Astrocyte (in vitro differentiated cells and primary cell): ENCODE data around the gene FBN2. TPM values are rescaled to one million over a fixed set of nuclear protein-coding genes. Genes with fewer than 3 reads are reported as not detected.
"Not testable (repeated sequence)": the region's sequence is repeated elsewhere in the genome, so short reads cannot be mapped to it uniquely, and the experiment has no call there.

Source experiments
- DNase-seq: peaks from one replicate; pipeline ENCODE4 v3.0.0-alpha.2; 2010; ENCODE audit warnings: low read depth
- FAIRE-seq: peaks from 2 replicates; lab custom pipeline; 2011; peaks lifted over from hg19 to GRCh38; lab: Jason Lieb, UNC
- H2AFZ ChIP-seq: 2 replicates; pipeline ENCODE4 v1.6.0; 2012; ENCODE audit warnings: low read depth, low read length, inconsistent platforms
- H3K27ac ChIP-seq: 2 replicates; pipeline ENCODE4 v1.5.1; 2011; ENCODE audit warnings: low read depth, low read length, inconsistent platforms
- H3K27me3 ChIP-seq: 2 replicates; pipeline ENCODE4 v1.6.0; 2011; ENCODE audit warnings: low read length, inconsistent platforms; ENCODE audit not compliant: insufficient read depth
- H3K36me3 ChIP-seq: 2 replicates; pipeline ENCODE4 v1.5.1; 2011; ENCODE audit warnings: low read length, inconsistent platforms; ENCODE audit not compliant: insufficient read depth
- H3K4me1 ChIP-seq: 2 replicates; pipeline ENCODE4 v1.5.1; 2011; ENCODE audit warnings: low read length, inconsistent platforms; ENCODE audit not compliant: insufficient read depth
- H3K4me2 ChIP-seq: 2 replicates; pipeline ENCODE4 v1.6.0; 2012; ENCODE audit warnings: low read length, inconsistent platforms
- H3K4me3 ChIP-seq: 2 replicates; pipeline ENCODE4 v1.5.1; 2011; ENCODE audit warnings: low read depth, mild to moderate bottlenecking, low read length, inconsistent platforms; ENCODE audit not compliant: insufficient read depth
- H3K79me2 ChIP-seq: 2 replicates; pipeline ENCODE4 v1.6.0; 2012; ENCODE audit warnings: mild to moderate bottlenecking, low read length, inconsistent platforms; ENCODE audit not compliant: insufficient read depth
- H3K9ac ChIP-seq: 2 replicates; pipeline ENCODE4 v1.6.0; 2012; ENCODE audit warnings: mild to moderate bottlenecking, low read length, inconsistent platforms
- H3K9me3 ChIP-seq: 2 replicates; pipeline ENCODE4 v1.5.1; 2012; ENCODE audit warnings: low read depth, mild to moderate bottlenecking, low read length, inconsistent platforms; ENCODE audit not compliant: insufficient read depth
- H4K20me1 ChIP-seq: 2 replicates; pipeline ENCODE4 v1.6.0; 2012; ENCODE audit warnings: low read length, inconsistent platforms; ENCODE audit not compliant: insufficient read depth
- H3K27ac Mint-ChIP-seq: one replicate; pipeline ENCODE4 v1.8.0; 2021; ENCODE audit warnings: mild to moderate bottlenecking, mixed read lengths; ENCODE audit not compliant: unreplicated experiment
- H3K27me3 Mint-ChIP-seq: one replicate; pipeline ENCODE4 v1.8.0; 2021; ENCODE audit warnings: low read depth, mixed read lengths; ENCODE audit not compliant: unreplicated experiment
- H3K36me3 Mint-ChIP-seq: one replicate; pipeline ENCODE4 v1.8.0; 2021; ENCODE audit warnings: low read depth, mixed read lengths; ENCODE audit not compliant: unreplicated experiment
- H3K4me1 Mint-ChIP-seq: one replicate; pipeline ENCODE4 v1.8.0; 2021; ENCODE audit warnings: low read depth, mixed read lengths; ENCODE audit not compliant: unreplicated experiment
- H3K4me3 Mint-ChIP-seq: one replicate; pipeline ENCODE4 v1.8.0; 2021; ENCODE audit warnings: mild to moderate bottlenecking, moderate library complexity, mixed read lengths; ENCODE audit not compliant: unreplicated experiment
- H3K9me3 Mint-ChIP-seq: one replicate; pipeline ENCODE4 v1.8.0; 2021; ENCODE audit warnings: mild to moderate bottlenecking, mixed read lengths; ENCODE audit not compliant: unreplicated experiment
- CTCF ChIP-seq: IDR thresholded peaks from 2 replicates; pipeline ENCODE4 v1.5.1; 2011; ENCODE audit warnings: low read depth, mild to moderate bottlenecking, inconsistent platforms, low read length, moderate library complexity; ENCODE audit not compliant: insufficient read depth
- EZH2 ChIP-seq: IDR thresholded peaks from 2 replicates; pipeline ENCODE4 v1.6.1; 2012; ENCODE audit warnings: mild to moderate bottlenecking, low read length, inconsistent platforms; ENCODE audit not compliant: insufficient read depth
- total RNA-seq: library from RNA; stranded (reverse); gene quantifications from 2 replicates; pipeline ENCODE4 v1.2.1, GENCODE V29; 2021

Gene FBN2
- total RNA-seq, 1 donor from 2014 or later, result 176 TPM

GRCh38 chr5:128405159-128405558 lies 132.9 kb downstream of the FBN2 start:
- Histone ChIP-seq H3K27ac (no peak overlapping the region), H3K4me1 (peaks cover 11% of the 10 kb centered on the region), H3K4me2 (no peak overlapping the region), H4K20me1 (no peaks in the 10 kb centered on the region), H3K79me2 (no peaks in the 10 kb centered on the region), H3K9me3 (no peaks in the 10 kb centered on the region), H3K36me3 (no peaks in the 10 kb centered on the region), H3K4me3 (no peak overlapping the region), H2AFZ (no peak overlapping the region), H3K27me3 (no peaks in the 10 kb centered on the region), H3K9ac (no peak overlapping the region)
- Mint-ChIP-seq H3K9me3 (no peaks in the 10 kb centered on the region), H3K4me3 (no peak overlapping the region), H3K27me3 (no peaks in the 10 kb centered on the region), H3K4me1 (peaks cover 22% of the 10 kb centered on the region), H3K36me3 (peaks cover 30% of the 10 kb centered on the region), H3K27ac (no peak overlapping the region)
- TF ChIP-seq CTCF (no peak), EZH2 (no peak)
- no peak for DNase-seq
- FAIRE-seq, result no peak

DNA sequence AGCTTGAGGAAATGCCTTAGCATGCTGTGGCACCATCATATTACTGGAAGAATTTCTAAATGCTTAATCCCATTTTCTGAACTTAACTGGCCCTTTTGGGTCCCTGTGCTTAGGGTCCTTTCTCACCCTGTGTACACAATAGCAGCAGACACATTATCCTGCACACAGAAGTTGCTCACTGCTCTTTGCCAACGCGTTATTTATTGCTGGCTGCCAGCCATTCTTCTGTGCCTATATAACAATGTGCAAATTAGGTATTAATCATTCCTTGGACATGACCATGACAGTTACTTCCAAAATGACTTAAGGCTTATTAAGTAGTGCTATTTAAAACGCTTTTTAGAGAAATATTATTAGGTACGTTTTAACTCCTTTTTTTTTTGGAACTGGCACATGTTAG lies 134.7 kb downstream of the FBN2 start:
- Mint-ChIP-seq H3K27me3 (no peaks in the 10 kb centered on the region), H3K27ac (no peak overlapping the region), H3K36me3 (peaks cover 32% of the 10 kb centered on the region), H3K4me3 (no peak overlapping the region), H3K9me3 (no peaks in the 10 kb centered on the region), H3K4me1 (peaks cover 7% of the 10 kb centered on the region)
- TF ChIP-seq EZH2 (no peak), CTCF (no peak)
- H3K79me2 ChIP-seq, result no peaks in the 10 kb centered on the region
- no peaks in the 10 kb centered on the region for H3K4me1 ChIP-seq
- no peaks in the 10 kb centered on the region for H4K20me1 ChIP-seq
- H3K9me3 ChIP-seq, result no peaks in the 10 kb centered on the region
- no peak overlapping the region for H2AFZ ChIP-seq
- H3K27ac ChIP-seq, result no peak overlapping the region
- no peak overlapping the region for H3K4me2 ChIP-seq
- no peaks in the 10 kb centered on the region for H3K36me3 ChIP-seq
- no peak overlapping the region for H3K4me3 ChIP-seq
- no peak overlapping the region for H3K9ac ChIP-seq
- DNase-seq (no peak), FAIRE-seq (no peak)
- no peaks in the 10 kb centered on the region for H3K27me3 ChIP-seq

DNA sequence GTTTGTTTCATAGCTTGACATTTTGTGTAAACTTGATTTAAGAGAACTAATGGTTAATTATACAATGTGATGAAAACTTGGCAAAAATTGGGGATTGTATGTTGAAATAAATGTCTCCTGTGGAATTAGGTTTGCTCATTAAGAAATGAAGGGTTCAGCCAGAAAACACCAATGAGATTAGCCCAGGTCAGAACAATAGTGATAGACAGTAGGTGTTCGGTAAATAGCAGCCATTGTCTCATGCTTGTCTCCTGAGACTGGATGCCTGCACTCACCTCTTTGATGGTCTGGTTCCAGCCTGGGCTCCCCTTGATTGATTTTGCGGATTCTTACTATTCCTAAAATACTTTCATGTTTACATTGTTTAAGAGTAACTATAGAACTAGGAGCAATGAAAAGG lies 135.5 kb downstream of the FBN2 start:
- no peak overlapping the region for H3K4me3 ChIP-seq
- Mint-ChIP-seq H3K9me3 (no peaks in the 10 kb centered on the region), H3K36me3 (peaks cover 29% of the 10 kb centered on the region), H3K27me3 (no peaks in the 10 kb centered on the region), H3K4me3 (no peak overlapping the region), H3K27ac (no peak overlapping the region), H3K4me1 (peaks cover 4% of the 10 kb centered on the region)
- no peak overlapping the region for H3K27ac ChIP-seq
- no peak overlapping the region for H2AFZ ChIP-seq
- FAIRE-seq (no peak), DNase-seq (no peak)
- no peak overlapping the region for H3K9ac ChIP-seq
- no peak for TF ChIP-seq EZH2
- H3K4me2 ChIP-seq, result no peak overlapping the region
- no peaks in the 10 kb centered on the region for H3K36me3 ChIP-seq
- no peaks in the 10 kb centered on the region for H3K9me3 ChIP-seq
- H3K79me2 ChIP-seq, result no peaks in the 10 kb centered on the region
- no peaks in the 10 kb centered on the region for H3K4me1 ChIP-seq
- no peaks in the 10 kb centered on the region for H3K27me3 ChIP-seq
- H4K20me1 ChIP-seq, result no peaks in the 10 kb centered on the region

DNA sequence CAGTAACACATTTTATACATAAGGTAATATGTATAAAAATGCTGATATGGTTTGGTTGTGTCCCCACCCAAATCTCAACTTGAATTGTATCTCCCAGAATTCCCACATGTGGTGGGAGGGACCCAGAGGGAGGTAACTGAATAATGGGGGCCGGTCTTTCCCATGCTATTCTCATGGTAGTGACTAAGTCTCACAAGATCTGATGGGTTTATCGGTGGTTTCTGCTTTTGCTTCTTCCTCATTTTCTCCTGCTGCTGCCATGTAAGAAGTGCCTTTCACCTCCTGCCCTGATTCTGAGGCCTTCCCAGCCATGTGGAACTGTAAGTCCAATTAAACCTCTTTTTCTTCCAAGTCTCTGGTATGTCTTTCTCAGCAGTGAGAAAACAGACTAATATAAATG lies 137.3 kb downstream of the FBN2 start:
- H3K27me3 ChIP-seq, H3K36me3 ChIP-seq, FAIRE-seq, H3K4me3 Mint-ChIP-seq, H3K9ac ChIP-seq, H3K4me3 ChIP-seq, H3K4me2 ChIP-seq, H3K4me1 Mint-ChIP-seq, H3K27me3 Mint-ChIP-seq, H3K4me1 ChIP-seq, H3K27ac Mint-ChIP-seq, H3K79me2 ChIP-seq, H3K9me3 ChIP-seq, H3K9me3 Mint-ChIP-seq, H4K20me1 ChIP-seq, DNase-seq, H2AFZ ChIP-seq, H3K27ac ChIP-seq: not testable (repeated sequence)
- H3K36me3 Mint-ChIP-seq, result peaks cover 20% of the 10 kb centered on the region
